SKM-1 (cell line): ENCODE results near the gene DAB1.

ENCODE experiments used
- DNase-seq: peaks from one replicate; lab custom pipeline; 2025; ENCODE audit not compliant: unreplicated experiment; lab: John Stamatoyannopoulos, UW

DAB1 gene

DNA sequence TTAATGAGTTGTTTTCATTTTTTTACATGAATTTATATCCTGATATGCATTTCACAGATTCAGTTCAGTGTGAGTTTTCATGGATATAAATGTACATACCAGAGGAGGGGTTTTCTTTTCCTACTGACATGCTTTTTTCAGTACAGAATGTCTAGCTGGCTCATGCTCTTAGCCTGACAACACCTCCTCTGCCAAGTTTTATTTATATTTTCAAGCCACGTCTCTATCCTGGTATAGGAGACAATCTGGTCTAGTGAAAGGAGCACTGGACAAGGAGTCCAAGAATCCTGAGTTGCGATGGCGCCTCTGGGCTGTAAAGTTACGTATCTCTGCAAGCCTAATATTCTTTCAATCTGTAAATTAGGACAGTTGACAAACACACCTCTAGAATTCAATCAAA is 4.9 kb downstream of the DAB1 start:
- no peak for DNase-seq

- DNase-seq, result no peak
Measured at GRCh38 chr1:57411262-57411661, 12.6 kb downstream of the DAB1 start.

- no peak for DNase-seq
Measured at GRCh38 chr1:57410508-57410907, 13.4 kb downstream of the DAB1 start.

- DNase-seq, result no peak
Measured at GRCh38 chr1:57407928-57408327, 15.9 kb downstream of the DAB1 start.

GRCh38 chr1:57406428-57406970 is 17.4 kb downstream of the DAB1 start:
- DNase-seq, result no peak

GRCh38 chr1:57404884-57405283 is 19.0 kb downstream of the DAB1 start:
- no peak for DNase-seq

DNA sequence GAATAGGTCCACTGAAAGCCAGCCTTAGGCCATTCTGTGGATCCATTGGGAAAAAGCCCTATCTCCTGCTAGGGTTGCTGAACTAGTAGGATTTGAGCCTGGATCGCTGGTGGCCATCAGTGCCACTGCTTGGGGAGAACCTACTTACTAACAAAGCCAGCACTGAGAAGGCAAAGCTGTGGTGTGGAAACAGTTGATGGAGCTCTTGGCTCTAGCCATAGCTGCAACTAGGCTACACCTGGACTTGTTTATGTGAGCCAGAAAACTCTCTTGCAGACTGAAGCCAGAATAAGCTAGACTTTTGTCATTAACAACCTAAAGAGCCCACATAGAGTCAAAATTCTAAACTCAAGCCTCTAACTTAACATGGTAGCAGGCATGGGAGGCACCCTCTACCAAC is 20.7 kb downstream of the DAB1 start:
- no peak for DNase-seq

- no peak for DNase-seq
Measured at GRCh38 chr1:57401671-57402070, 22.2 kb downstream of the DAB1 start.

DNA sequence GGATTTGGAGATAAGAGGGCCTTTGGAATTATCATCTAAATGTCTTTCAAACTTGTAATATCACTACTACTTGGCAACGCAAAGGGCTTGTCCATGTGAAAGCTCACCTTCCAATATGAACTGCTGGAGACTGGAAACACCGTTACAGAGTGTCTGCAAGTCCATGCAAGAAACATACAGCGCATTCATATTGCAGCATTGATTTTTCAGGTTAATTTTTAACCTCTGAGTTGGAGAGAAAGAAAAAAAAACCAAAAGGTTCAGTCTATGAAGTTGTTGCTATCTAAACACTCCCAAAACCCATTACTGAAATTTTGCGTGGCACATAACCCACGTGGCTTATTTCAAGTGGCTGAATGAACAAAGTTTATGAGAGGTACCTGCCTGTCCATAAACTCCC is 23.8 kb downstream of the DAB1 start:
- DNase-seq, result no peak

- no peak for DNase-seq
Measured at GRCh38 chr1:57393058-57393584, 30.7 kb downstream of the DAB1 start.

DNA sequence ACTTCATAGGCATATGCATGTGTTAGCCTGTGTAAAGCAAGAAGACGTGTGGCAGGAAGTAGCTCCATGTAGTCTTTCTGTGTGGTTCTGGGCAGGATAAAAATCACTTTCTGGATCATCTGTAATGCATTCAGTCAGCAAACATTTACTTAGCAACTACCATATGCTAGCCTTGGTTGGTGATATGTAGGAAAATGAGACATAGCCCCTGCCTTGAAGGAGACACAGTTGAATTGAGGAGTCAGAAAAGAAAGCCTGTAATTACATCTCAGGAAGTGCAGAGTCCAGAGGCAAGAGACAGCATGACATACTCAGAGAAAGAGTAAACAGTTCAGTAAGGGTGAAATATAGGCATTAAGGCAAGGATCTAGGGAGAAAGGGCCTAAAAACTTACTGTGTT is 38.5 kb downstream of the DAB1 start:
- no peak for DNase-seq

DNA sequence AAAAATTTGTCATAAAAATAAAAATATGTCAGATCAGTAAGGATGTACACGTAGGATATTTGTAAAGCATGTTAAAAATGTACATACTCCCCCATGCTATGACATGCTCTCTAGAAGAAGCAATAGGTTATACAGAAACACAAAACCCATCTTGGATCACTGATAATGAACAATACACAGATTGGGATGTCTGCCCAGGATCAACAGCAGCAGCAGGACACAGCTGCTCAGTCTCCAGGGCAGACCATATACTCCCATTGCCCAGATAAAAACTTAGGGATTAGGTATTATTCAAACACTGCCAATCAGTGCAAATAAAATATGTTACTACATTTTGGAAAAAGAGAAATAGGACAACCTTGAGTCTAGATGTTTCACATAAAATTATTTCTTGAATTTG is 39.0 kb downstream of the DAB1 start:
- DNase-seq, result no peak

DNA sequence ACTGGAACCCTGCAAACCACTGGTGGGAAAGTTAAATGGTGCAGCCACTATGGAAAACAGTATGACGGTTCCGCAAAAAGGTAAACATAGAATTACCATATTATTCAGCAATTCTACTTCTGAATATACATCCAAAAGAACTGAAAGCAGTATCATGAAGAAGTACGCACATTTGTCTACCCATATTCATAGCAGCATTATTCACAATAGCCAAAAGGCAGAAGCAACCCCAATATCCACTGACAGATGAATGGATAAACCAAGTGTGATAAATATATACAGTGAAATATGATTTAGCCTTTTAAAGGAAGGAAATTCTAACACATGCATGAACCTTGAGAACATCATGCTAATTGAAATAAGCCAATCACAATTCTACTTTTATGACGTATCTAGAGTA is 39.6 kb downstream of the DAB1 start:
- DNase-seq, result no peak

DNA sequence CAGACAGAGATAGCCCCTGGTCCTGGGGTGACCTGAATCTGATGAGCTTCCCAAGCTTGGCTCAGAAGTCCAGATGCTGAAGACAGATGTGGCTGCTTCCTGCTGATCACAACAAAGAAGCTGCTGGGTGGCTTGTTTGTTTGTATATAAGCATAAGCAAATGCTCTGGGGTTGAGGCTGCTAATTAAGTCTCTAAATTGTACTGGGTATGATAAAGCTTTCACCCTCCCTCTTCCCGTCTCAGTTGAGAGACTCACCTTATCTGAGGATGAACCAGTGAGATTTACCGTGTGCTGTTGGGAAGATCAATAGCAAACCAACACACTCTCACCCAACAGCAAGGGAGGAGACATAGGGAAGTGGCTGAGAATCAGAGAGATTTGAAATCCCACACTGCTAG is 42.0 kb downstream of the DAB1 start:
- no peak for DNase-seq

- no peak for DNase-seq
Measured at GRCh38 chr1:57381426-57381825, 42.4 kb downstream of the DAB1 start.

DNA sequence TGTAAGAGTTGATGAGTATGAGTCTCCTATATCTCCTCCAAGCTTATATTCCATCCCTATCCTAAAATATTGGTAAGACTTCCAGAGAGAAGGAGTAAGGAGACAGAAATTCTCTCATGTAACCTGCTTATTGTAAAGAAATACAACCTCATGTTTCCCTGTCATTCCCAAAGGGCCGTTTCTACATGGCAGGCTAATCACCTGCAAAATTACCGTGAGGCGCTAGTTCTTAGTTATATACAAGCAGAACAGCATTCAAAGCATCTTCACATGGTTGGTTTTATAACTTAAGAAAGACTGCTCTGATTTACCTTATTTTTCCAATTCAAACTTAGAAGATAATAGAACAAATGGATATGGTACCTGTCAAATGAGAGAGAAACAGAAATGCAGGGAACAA is 42.9 kb downstream of the DAB1 start:
- DNase-seq, result no peak

DNA sequence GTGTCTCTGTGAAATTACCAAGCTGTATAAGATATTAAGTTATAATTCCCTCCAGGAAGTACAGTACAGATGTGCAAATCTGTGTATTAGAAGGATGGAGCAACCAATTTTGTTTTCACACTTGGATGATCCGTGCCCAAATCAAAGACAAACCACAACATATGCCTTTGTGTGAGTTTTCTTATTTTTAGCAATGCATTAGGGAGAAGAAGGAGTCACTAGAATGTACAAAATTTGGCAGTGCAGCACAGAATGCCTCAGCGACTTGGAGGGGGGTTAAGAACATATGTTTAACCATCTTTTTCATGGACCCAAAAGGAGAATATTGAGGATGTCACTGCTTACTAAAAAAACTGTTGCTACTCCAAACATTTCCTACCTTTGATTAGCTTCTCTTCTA is 45.3 kb downstream of the DAB1 start:
- DNase-seq, result no peak

GRCh38 chr1:57377339-57378139 is 46.3 kb downstream of the DAB1 start:
- DNase-seq, result no peak

DNA sequence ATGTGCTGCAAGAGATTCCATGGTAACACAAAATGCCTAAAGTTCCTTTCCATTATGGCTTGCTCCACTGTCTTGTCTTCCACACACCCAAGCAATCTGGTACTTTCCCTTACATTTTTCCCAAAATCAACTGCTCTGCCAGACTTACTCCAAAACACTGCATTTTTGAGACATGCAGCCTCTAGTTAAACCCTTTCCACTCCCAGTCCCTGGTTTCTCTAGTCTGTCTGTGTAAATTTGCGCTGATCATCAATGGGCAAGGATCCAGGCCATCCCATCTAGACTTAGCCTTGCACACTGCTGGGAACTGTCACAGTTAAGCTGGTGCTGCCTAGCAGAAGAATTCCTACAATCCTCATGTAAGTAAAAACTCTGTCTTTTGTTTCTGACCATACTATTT is 47.8 kb downstream of the DAB1 start:
- DNase-seq, result no peak

GRCh38 chr1:57369889-57370288 is 54.0 kb downstream of the DAB1 start:
- no peak for DNase-seq

DNA sequence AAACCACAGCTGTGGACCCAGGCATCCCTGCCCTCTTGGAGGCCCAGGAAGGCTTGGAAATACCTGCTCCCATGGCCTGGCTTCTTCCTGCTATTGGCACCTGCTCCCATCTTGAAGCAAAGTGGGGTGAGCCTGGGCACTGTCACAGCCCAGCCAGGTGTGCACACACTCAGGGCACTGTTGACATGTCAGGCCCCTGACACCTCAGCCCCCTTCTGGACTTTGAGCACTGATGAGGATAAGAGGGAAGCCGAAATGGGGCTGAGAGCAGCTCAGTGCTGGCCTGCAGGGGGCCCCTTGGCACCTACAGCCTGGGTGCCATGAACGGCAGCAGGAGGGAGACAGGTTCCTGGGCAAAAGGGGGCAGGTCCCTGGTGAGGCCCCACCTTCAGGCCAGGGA is 55.9 kb downstream of the DAB1 start:
- DNase-seq, result no peak

- no peak for DNase-seq
Measured at GRCh38 chr1:57363643-57364042, 60.2 kb downstream of the DAB1 start.

DNA sequence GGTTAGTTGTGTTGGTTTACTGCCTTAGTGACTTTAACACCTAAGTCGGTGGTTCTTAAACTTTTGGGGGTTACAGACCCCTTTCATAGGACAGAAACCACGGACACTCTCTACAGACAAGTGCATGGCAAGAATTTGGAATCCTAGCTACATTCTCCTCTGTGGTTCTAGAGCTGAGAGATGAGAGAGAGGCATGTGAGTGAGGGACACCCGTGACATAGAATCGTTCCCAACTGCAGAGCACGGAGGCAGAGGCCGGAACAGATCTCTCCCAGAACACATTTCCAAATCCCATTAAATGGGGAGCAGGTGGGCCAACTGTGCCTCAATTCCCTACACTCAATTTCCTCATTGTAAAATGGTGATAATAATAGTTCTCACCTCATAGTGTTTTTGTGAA is 60.7 kb downstream of the DAB1 start:
- no peak for DNase-seq
